ENCODE data around the gene SLC1A2.
A peak's percentile ranks its signal among the peaks of the same experiment; 100 is the strongest.

Gene SLC1A2

DNA sequence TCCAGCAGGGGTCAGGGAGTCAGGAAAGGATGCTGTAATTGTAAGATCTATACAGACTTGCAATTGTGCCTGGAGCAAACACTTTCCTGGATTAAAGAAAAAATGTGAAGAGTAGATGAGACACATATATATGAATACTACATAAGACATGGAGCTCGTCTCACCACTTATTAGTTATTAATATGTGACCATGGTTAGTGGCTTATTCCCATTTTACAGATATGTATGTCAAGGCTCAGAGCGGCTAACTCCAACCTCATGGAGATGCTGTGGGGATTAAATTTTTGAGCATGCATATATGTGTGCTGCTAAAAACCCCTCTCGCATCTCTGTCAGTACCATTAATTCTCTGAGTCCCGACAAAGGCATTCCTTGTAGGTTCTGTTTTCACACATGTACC lies 125.7 kb downstream of the SLC1A2 start:
- no peak for DNase-seq

GRCh38 chr11:35293035-35293434 lies 126.3 kb downstream of the SLC1A2 start:
- no peak for DNase-seq

- DNase-seq: no peak
Observed at GRCh38 chr11:35292279-35292678, 127.1 kb downstream of the SLC1A2 start.

DNA sequence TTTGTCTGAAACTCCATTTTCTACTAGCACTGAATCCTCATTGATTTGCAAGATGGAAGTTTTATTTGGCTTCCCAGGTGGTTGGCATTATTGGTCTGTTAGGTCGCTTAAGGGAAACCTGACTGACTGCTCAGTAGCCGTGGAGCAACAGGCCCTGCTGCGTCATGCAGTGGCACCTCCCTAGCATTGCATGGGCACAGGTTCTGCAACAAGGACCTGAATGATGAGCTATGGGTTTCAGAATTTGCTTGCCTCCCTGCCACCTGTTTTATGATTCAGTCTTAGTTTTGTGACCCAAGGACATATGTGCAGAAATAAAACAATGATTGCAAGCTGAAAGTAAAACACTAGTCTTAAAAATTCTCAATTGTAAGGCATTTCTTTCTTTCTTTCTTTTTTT lies 128.5 kb downstream of the SLC1A2 start:
- no peak for DNase-seq

GRCh38 chr11:35289821-35290220 lies 129.5 kb downstream of the SLC1A2 start:
- no peak for DNase-seq

GRCh38 chr11:35288817-35289541 lies 130.4 kb downstream of the SLC1A2 start:
- DNase-seq: no peak

- no peak for DNase-seq
Observed at GRCh38 chr11:35288309-35288708, 131.0 kb downstream of the SLC1A2 start.

DNA sequence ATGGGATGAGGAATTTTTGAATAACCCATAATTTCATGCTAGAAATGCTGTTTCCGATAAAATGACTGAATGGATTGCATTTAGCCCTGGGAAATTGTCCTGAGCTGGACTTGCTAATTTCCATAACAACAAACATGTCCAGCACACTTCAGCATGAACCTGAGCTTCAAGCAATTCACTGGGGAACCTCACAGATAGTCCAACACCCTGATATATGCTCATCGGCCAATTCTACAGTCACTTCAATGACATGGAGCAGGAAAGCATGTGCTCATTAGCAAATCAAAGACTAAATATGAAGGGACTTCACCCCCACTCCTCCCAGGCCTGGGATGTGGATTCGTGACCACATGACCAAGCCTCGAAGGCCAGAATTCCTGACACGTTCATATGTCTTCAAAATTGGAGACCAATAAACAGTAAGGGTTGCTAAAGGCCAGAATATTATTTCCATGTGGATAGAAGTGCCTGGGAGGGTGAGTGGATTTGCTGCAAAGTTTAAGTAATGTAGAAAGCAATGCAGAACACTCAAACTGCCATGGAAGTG lies 131.9 kb downstream of the SLC1A2 start:
- no peak for DNase-seq

DNA sequence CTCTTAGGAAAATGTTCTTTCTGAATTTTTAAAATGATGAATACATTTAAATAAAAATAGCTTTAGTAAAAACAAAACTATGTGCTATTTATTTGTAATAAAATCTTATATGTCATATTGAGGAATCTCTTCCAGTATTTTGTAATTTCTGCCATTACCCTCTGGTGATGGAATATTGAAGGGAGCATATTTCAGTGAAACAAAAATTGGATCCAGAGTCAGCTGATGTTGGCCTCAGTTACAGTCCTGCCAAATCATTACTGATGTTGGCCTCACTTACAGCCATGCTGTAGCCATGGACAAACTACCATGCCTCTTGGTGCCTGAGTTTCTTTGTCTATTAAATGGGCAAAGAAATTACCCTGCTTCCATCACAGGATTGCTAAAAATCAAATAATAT lies 133.2 kb downstream of the SLC1A2 start:
- no peak for DNase-seq

- DNase-seq: no peak
Observed at GRCh38 chr11:35285471-35285870, 133.9 kb downstream of the SLC1A2 start.

GRCh38 chr11:35282221-35282882 lies 137.0 kb downstream of the SLC1A2 start:
- no peak for DNase-seq

DNA sequence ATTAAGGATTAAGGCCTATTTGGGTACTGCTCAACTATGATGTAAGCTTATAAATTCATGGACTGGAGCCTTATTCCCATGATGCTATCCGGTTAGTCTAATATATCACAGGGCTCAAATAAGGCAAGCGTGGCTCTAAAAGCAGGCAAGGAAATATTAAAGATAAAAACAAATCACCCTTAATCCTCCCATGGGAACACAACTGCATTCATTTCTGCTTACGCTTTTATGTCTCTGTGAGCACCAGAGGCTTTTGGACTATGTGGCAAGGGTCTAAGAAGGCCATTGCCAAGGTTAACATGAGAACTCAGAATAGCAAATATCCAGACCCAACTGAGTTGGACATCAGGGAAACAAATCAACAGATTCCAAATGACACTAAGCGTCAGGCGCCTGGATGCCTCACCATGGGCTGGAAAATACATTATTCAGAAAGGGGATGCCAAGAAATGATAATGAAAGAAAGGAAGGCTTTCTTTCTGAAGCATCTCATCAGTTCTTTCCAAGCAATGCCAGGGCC lies 138.1 kb downstream of the SLC1A2 start:
- no peak for DNase-seq

GRCh38 chr11:35280727-35281126 lies 138.6 kb downstream of the SLC1A2 start:
- DNase-seq: no peak

DNA sequence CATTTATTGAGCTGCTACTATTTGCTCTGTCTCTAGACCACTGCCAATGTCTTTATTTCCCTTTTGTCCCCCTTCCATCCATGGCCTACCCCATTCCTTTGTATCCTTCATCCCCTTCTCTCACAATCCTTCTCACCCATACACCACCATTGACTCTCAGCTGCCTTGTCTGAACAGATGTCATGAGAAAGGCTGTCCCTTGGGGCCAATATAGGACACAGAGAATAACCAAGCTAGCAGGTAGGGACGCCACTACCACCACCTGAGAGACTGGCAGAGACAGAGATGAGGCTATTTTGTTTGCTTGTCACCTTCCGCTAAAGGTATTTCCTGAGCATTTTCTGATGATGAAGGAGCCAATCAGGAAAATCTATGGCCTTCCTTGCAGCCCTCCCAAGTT lies 141.5 kb downstream of the SLC1A2 start:
- no peak for DNase-seq

DNA sequence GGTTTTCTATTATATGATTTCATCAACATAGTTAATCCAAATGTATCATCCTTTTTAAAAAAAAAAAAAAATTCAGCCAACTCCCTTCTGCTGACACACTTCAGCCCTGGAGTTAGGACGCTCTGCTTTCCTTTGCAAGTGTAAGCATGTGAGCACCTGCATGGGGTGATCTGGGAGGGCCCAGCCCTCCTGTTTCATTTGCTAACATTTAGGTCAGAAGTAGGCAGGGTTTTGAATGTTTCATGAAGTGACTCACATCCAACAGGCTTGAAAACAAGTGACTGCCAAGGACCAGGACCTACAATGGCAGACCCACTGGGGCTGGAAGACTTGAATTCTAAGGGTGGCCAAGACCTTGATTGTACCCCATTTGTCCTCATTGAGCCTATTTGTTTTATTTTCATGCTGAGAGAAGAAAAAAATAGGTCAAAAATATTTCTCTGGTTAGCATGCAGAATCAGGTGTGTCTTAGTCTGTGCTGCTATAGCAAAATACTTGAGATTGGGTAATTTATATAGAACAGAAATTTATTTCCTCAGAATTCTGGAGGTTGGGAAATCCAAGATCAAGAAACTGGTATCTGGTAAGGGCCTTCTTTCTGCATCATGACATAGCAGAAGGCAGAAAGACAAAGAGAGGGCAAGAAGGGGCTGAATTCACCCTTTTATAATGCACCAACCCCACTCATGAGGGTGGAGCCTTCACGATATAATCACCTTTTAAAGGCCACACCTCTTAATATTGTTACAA lies 142.8 kb downstream of the SLC1A2 start:
- no peak for DNase-seq

DNA sequence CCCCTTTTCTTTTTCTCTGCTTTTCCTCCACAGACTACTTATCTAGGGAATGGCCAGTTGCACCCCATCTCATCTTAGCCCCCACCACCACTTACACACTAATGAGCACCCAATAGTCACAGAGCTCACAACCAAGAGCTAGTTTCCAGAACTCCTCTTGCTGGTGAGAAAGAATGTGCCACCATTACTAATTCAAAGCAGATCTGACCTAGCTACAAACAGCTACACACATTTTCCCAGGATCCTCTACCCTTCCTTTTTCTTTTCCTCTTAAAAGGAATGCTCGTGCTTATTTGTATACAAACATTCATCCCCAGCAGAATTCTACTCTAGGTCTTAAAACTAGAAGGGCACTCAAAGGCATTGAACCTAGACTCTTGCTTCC lies 143.6 kb downstream of the SLC1A2 start:
- DNase-seq: no peak

DNA sequence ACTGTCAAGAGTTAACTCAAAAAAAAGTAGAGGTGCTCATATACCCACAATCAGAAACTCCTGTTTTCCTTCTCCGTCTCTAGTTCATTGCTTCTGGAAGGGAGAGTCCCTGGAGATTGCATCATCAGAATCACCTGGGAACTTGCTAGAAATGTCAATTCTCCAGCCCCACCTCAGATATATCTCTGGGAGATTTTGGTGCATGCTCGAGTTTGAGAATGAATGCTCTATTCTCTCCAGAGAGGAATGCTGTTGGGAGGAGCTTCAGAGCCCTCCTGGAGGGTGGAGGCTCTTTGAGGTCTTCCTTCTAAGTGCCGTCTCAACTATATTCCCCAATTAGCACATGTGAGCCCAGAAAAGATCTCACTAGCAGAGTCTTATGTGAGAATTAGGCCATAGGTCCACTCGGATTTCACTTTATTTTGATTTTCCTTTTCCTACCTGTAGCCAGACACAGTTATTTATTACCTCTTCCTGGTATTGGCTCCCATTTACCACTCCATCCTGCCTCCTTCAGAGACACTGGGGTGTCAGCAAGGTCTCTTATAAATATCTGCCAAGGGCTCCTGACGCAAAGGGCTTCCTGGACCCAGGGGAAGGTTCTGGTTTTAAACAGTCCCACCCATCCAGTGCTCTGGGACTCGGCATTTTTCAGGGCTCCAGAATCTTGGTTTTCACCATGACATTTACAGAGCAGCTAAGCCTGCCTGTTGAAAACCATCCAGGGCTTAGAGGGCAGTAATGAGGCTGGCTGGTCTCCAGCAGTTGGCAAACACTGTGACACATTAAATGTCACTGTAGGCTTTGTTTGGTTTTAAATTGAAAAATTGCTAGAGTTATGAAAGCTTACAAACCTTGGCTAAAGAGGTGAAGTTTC lies 144.2 kb downstream of the SLC1A2 start:
- DNase-seq: no peak

GRCh38 chr11:35272391-35272902 lies 146.9 kb downstream of the SLC1A2 start:
- DNase-seq: peak; percentile 30

- DNase-seq: no peak
Observed at GRCh38 chr11:35271031-35271430, 148.3 kb downstream of the SLC1A2 start.

DNA sequence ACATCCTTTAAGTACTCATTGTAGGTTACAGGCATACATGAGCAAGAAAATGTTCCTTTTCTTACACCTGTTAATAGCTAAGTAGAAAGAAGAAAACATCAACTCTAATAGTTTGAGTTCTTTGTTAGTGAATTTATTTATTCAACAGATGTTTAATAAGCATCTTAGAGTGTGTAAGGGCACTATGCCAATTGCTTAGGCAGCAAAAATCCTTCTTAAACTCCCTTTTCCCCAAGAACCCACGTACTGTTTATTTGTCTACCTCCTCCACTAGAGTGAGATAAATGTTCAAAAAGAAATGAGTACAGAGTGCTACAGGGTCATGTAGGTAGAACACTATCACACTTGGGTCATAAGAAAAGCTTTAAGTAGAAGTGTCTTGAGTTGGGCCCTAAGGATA lies 149.0 kb downstream of the SLC1A2 start:
- no peak for DNase-seq

DNA sequence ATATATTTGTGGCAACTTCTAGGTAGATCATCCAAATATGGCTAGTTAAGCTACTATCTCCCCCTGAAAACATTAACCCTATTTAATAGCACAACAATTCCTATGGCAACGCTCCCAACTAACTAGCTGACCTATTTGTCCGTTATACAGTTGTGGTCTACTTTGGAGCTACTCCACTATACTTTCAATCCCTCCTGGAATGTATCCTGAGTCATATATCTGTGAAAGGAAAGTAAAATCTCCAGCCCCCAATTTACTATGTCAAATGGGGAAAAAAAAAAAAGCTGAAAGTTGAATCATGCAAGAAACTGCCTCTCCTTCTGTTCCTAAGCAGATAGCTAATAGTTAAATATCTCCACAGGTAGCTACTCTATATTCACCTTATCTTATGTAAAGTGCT lies 151.9 kb downstream of the SLC1A2 start:
- DNase-seq: no peak

DNA sequence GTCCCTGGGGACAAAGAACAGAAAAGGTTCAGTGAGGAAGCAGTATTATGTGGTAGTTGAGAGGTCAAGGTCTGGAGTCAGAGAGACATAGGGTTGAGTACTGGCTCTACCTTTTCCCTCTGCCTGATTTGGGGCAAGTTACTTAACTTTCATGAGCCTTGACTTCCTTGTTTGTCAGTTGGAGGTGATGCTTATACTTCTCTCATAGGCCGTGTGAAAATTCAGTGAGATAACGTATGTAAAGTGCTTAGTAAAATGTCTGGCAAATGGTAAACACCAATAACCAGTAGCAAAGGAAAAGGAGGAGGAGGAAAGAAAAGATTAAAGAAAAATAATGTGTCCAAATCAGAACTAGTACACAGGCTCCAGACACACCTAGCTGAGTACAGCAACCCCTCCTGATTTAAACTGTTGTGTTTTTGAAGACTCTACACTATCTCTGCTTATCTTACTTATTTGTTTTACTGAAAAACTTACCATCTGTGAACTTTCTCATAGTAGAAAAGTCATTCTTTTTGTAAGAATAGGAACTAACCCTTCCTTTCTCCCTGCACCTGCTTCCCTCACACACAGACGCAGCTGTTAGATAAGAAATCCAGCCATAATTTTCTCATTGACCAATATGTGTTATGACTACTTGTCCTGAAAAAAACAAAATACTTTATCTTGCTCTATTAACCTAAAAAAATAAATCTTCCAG lies 153.5 kb downstream of the SLC1A2 start:
- DNase-seq: no peak

Measured in activated T-cell treated with anti-CD3 and anti-CD28 coated beads, Interleukin-2, amount 50 U/mL, for 1 hour (primary cell).